HG03520 (cell line): ENCODE measurements around the gene SLC33A1.

Source experiments
- ATAC-seq: cut with Tn5 transposase; IDR thresholded peaks from one replicate; pipeline ENCODE4 v1.9.1; 2021; ENCODE audit warnings: mild to moderate bottlenecking, moderate library complexity; ENCODE audit not compliant: unreplicated experiment

SLC33A1 gene

GRCh38 chr3:155792532-155792931 lies 61.7 kb downstream of the SLC33A1 start:
- no peak for ATAC-seq

- ATAC-seq = no peak
Measured at GRCh38 chr3:155791190-155791589, 63.0 kb downstream of the SLC33A1 start.

- ATAC-seq = no peak
Measured at GRCh38 chr3:155790272-155790925, 63.8 kb downstream of the SLC33A1 start.

- no peak for ATAC-seq
Measured at GRCh38 chr3:155785662-155786295, 68.4 kb downstream of the SLC33A1 start.

- ATAC-seq = no peak
Measured at GRCh38 chr3:155782390-155782953, 71.8 kb downstream of the SLC33A1 start.

- ATAC-seq = no peak
Measured at GRCh38 chr3:155780291-155780690, 73.9 kb downstream of the SLC33A1 start.

- no peak for ATAC-seq
Measured at GRCh38 chr3:155778462-155778861, 75.8 kb downstream of the SLC33A1 start.

- no peak for ATAC-seq
Measured at GRCh38 chr3:155772801-155773200, 81.4 kb downstream of the SLC33A1 start.

GRCh38 chr3:155771126-155771525 lies 83.1 kb downstream of the SLC33A1 start:
- no peak for ATAC-seq
